Neural cell (in vitro differentiated cells): ENCODE data around the gene DEK.

Experiments used
- CTCF ChIP-seq: fragments of 450-650 bp; IDR thresholded peaks from 2 replicates; pipeline ENCODE4 v1.5.1; 2014; ENCODE audit warnings: antibody characterized with exemption, mild to moderate bottlenecking, moderate library complexity; ENCODE audit not compliant: poor library complexity, severe bottlenecking
- EP300 ChIP-seq: fragments of 450-650 bp; conservative IDR thresholded peaks from 2 replicates; pipeline ENCODE4 v1.6.1; 2014; ENCODE audit warnings: antibody characterized with exemption, mild to moderate bottlenecking, moderate library complexity; ENCODE audit not compliant: poor library complexity, severe bottlenecking
- EZH2 ChIP-seq: fragments of 200-600, 300-800 bp; shearing (Covaris generic), sonication (generic); IDR thresholded peaks from 2 replicates; pipeline ENCODE4 v1.6.1; 2014; ENCODE audit warnings: antibody characterized with exemption, low read length, borderline replicate concordance, mild to moderate bottlenecking; ENCODE audit not compliant: insufficient read depth, poor library complexity, severe bottlenecking
- MXI1 ChIP-seq: fragments of 450-650 bp; conservative IDR thresholded peaks from 2 replicates; pipeline ENCODE4 v1.6.1; 2014; ENCODE audit warnings: antibody characterized with exemption, mild to moderate bottlenecking; ENCODE audit not compliant: poor library complexity, severe bottlenecking
- POLR2AphosphoS5 ChIP-seq: IDR thresholded peaks from 2 replicates; pipeline ENCODE4 v1.6.1; 2012
- RAD21 ChIP-seq: fragments of 450-650 bp; conservative IDR thresholded peaks from 2 replicates; pipeline ENCODE4 v1.6.1; 2014; ENCODE audit warnings: antibody characterized with exemption, mild to moderate bottlenecking, moderate library complexity
- REST ChIP-seq: IDR thresholded peaks from 2 replicates; pipeline ENCODE4 v1.6.1; 2012; ENCODE audit warnings: borderline replicate concordance
- SMC3 ChIP-seq: fragments of 450-650 bp; conservative IDR thresholded peaks from 2 replicates; pipeline ENCODE4 v1.6.1; 2014; ENCODE audit warnings: antibody characterized with exemption, mild to moderate bottlenecking, moderate library complexity; ENCODE audit not compliant: poor library complexity
- TAF1 ChIP-seq: IDR thresholded peaks from 2 replicates; pipeline ENCODE4 v1.6.1; 2012; ENCODE audit warnings: low read depth

GRCh38 chr6:18178960-18179615 is 85.2 kb downstream of the DEK start:
- TF ChIP-seq CTCF: no peak
- no peak for TF ChIP-seq TAF1
- TF ChIP-seq EP300: no peak
- no peak for TF ChIP-seq POLR2AphosphoS5
- TF ChIP-seq EZH2: no peak
- no peak for TF ChIP-seq REST
- TF ChIP-seq SMC3: no peak
- no peak for TF ChIP-seq RAD21
- no peak for TF ChIP-seq MXI1
